GM18873 (cell line): ENCODE measurements around the gene ARHGAP44.

ENCODE experiments used
- ATAC-seq: cut with Tn5 transposase; IDR thresholded peaks from one replicate; pipeline ENCODE4 v1.9.1; 2021; ENCODE audit warnings: mild to moderate bottlenecking, moderate library complexity, moderate number of reproducible peaks; ENCODE audit not compliant: unreplicated experiment, low FRiP score

ARHGAP44 gene

GRCh38 chr17:12896180-12896785 is 107.0 kb downstream of the ARHGAP44 start:
- ATAC-seq: no peak

- ATAC-seq: no peak
Measured at GRCh38 chr17:12898110-12898509, 108.8 kb downstream of the ARHGAP44 start.

GRCh38 chr17:12899604-12900003 is 110.3 kb downstream of the ARHGAP44 start:
- no peak for ATAC-seq

- ATAC-seq: no peak
Measured at GRCh38 chr17:12900474-12900873, 111.2 kb downstream of the ARHGAP44 start.

- no peak for ATAC-seq
Measured at GRCh38 chr17:12902046-12902445, 112.7 kb downstream of the ARHGAP44 start.

- no peak for ATAC-seq
Measured at GRCh38 chr17:12907477-12907876, 118.2 kb downstream of the ARHGAP44 start.

- peak; percentile 84 for ATAC-seq
Measured at GRCh38 chr17:12909046-12909445, 119.7 kb downstream of the ARHGAP44 start.

- no peak for ATAC-seq
Measured at GRCh38 chr17:12909511-12909910, 120.2 kb downstream of the ARHGAP44 start.

GRCh38 chr17:12911239-12911638 is 121.9 kb downstream of the ARHGAP44 start:
- ATAC-seq: no peak

- ATAC-seq: no peak
Measured at GRCh38 chr17:12917399-12917798, 128.1 kb downstream of the ARHGAP44 start.

GRCh38 chr17:12918142-12918541 is 128.8 kb downstream of the ARHGAP44 start:
- no peak for ATAC-seq

GRCh38 chr17:12922120-12922519 is 132.8 kb downstream of the ARHGAP44 start:
- ATAC-seq: no peak

- no peak for ATAC-seq
Measured at GRCh38 chr17:12924614-12925013, 135.3 kb downstream of the ARHGAP44 start.

- ATAC-seq: no peak
Measured at GRCh38 chr17:12927001-12927400, 137.7 kb downstream of the ARHGAP44 start.

GRCh38 chr17:12927541-12928425 is 138.5 kb downstream of the ARHGAP44 start:
- ATAC-seq: no peak

GRCh38 chr17:12928736-12929135 is 139.4 kb downstream of the ARHGAP44 start:
- ATAC-seq: no peak

GRCh38 chr17:12936501-12936900 is 147.2 kb downstream of the ARHGAP44 start:
- ATAC-seq: no peak

GRCh38 chr17:12940699-12941098 is 151.4 kb downstream of the ARHGAP44 start:
- no peak for ATAC-seq

- no peak for ATAC-seq
Measured at GRCh38 chr17:12947047-12947446, 157.7 kb downstream of the ARHGAP44 start.

GRCh38 chr17:12952012-12952411 is 162.7 kb downstream of the ARHGAP44 start:
- ATAC-seq: no peak

GRCh38 chr17:12953156-12953555 is 163.9 kb downstream of the ARHGAP44 start:
- no peak for ATAC-seq

- ATAC-seq: no peak
Measured at GRCh38 chr17:12955521-12955920, 166.2 kb downstream of the ARHGAP44 start.
